Measurements from ENCODE around the gene ZDHHC8.

- TF ChIP-seq CTCF (IDR thresholded peaks at IDR 0.05; ENCODE audit: low read depth, low read length) (no peak), EZH2phosphoT487 (IDR thresholded peaks at IDR 0.05; ENCODE audit: low read depth) (no peak)
Measured at GRCh38 chr22:20149257-20150250, 17.9 kb downstream of the ZDHHC8 start.

All from OCI-LY3 (cell line).